HepG2 (cell line): ENCODE results near the gene SLX9. TPM values are rescaled to one million over a fixed set of nuclear protein-coding genes. Genes with fewer than 3 reads are reported as not detected.
A peak's percentile ranks its signal among the peaks of the same experiment; 100 is the strongest.

ENCODE experiments used
- ATAC-seq: fragments of 200-7000 bp; cut with Tn5 transposase; 3 replicates; pipeline ENCODE4 v1.9.1; 2020; ENCODE audit warnings: mild to moderate bottlenecking, moderate library complexity
- BruUV-seq: library from RNA; stranded (reverse); fragments of 400-500 nt; replicated peaks from 2 replicates; lab custom pipeline; 2021; lab: Mats Ljungman, UMichigan
- CTCF ChIA-PET: fragments of 300-600 bp; formaldehyde crosslinking; extraction: SDS; loops from one replicate; lab custom pipeline; 2021; ENCODE audit warnings: low total read pairs, inconsistent platforms, low intra/inter-chr PET ratio; lab: Yijun Ruan, JAX
- POLR2A ChIA-PET: fragments of 350-600 bp; sonication (Branson Sonifier 250); formaldehyde crosslinking; loops from one replicate; lab custom pipeline; 2020; ENCODE audit warnings: antibody characterized with exemption, inconsistent platforms; lab: Yijun Ruan, JAX
- DNase-seq: peaks from one replicate; pipeline ENCODE4 v3.0.0-alpha.2; 2015; ENCODE audit warnings: low spot score
- FAIRE-seq: peaks from 3 replicates; lab custom pipeline; 2011; peaks lifted over from hg19 to GRCh38; lab: Jason Lieb, UNC
- H2AFZ ChIP-seq: one replicate; pipeline ENCODE4 v1.6.1; 2011; ENCODE audit warnings: low read length, inconsistent platforms
- H3K27ac ChIP-seq: fragments of 300-600 bp; 3 replicates; pipeline ENCODE4 v1.8.0; 2011; ENCODE audit warnings: mixed run types, mild to moderate bottlenecking, mixed read lengths, low read length, inconsistent platforms; ENCODE audit not compliant: insufficient read depth; ENCODE audit errors: extremely low read length
- H3K27me3 ChIP-seq, 2 experiments: fragments of 200-600 bp in 1 of 2; 2 replicates in 1 of 2; 3 replicates in 1 of 2; pipeline versions ENCODE4 v1.6.0 to v1.8.0; 2011; ENCODE audit warnings: low read length in 2 of 2, mild to moderate bottlenecking in 2 of 2, moderate library complexity in 2 of 2, inconsistent platforms in 1 of 2; ENCODE audit not compliant: insufficient read depth in 2 of 2, control insufficient read depth in 1 of 2
- H3K36me3 ChIP-seq, 2 experiments: fragments of 200-600 bp in 1 of 2; replicated peaks in 1 of 2; 2 replicates in 1 of 2; 3 replicates in 1 of 2; pipeline versions ENCODE4 v1.5.1 to v1.8.0; 2011; ENCODE audit warnings: low read length in 2 of 2, inconsistent platforms in 1 of 2; ENCODE audit not compliant: insufficient read depth in 2 of 2, control insufficient read depth in 1 of 2
- H3K4me1 ChIP-seq: 2 replicates; pipeline ENCODE4 v1.5.1; 2012; ENCODE audit warnings: low read length, inconsistent platforms; ENCODE audit not compliant: insufficient read depth
- H3K4me2 ChIP-seq: 2 replicates; pipeline ENCODE4 v1.6.0; 2011; ENCODE audit warnings: low read depth, low read length, inconsistent platforms
- H3K4me3 ChIP-seq, 3 experiments: fragments of 200-600 bp in 1 of 3; sonication (generic), shearing (Covaris generic) in 1 of 3; replicated peaks in 1 of 3; 2 replicates each; pipeline ENCODE4 v1.5.1; 2011 to 2016; ENCODE audit warnings: low read length in 3 of 3, inconsistent platforms in 2 of 3, low read depth in 2 of 3, mild to moderate bottlenecking in 2 of 3, control low read depth in 1 of 3, mixed read lengths in 1 of 3; ENCODE audit not compliant: insufficient read depth in 1 of 3
- H3K79me2 ChIP-seq: one replicate; pipeline ENCODE4 v1.6.1; 2011; ENCODE audit warnings: low read length, inconsistent platforms; ENCODE audit not compliant: insufficient read depth
- H3K9ac ChIP-seq: 2 replicates; pipeline ENCODE4 v1.6.0; 2011; ENCODE audit warnings: mild to moderate bottlenecking, low read depth, low read length, inconsistent platforms; ENCODE audit not compliant: insufficient read depth
- H3K9me3 ChIP-seq: 2 replicates; pipeline ENCODE4 v1.5.1; 2012; ENCODE audit warnings: mild to moderate bottlenecking, low read length
- H4K20me1 ChIP-seq: 2 replicates; pipeline ENCODE4 v1.6.0; 2011; ENCODE audit warnings: inconsistent platforms, mild to moderate bottlenecking, low read length, moderate library complexity; ENCODE audit not compliant: insufficient read depth
- JUNB ChIP-seq: sonication (generic); formaldehyde crosslinking; IDR thresholded peaks from 2 replicates; pipeline ENCODE4 v1.8.0; 2022; ENCODE audit warnings: missing genetic modification reagents, mild to moderate bottlenecking, borderline replicate concordance
- MED13 ChIP-seq: sonication (generic); formaldehyde crosslinking; IDR thresholded peaks from 2 replicates; pipeline ENCODE4 v1.5.0; 2020; ENCODE audit warnings: missing genetic modification reagents
- MTA1 ChIP-seq: sonication (generic); formaldehyde crosslinking; IDR thresholded peaks from 2 replicates; pipeline ENCODE4 v1.4.0; 2020; ENCODE audit warnings: missing genetic modification reagents, mild to moderate bottlenecking, borderline replicate concordance
- RARA ChIP-seq: IDR thresholded peaks from 2 replicates; pipeline ENCODE4 v1.6.1; 2016; ENCODE audit warnings: missing genetic modification reagents, missing compliant biosample characterization
- SATB2 ChIP-seq: sonication (generic); formaldehyde crosslinking; IDR thresholded peaks from 2 replicates; pipeline ENCODE4 v1.5.0; 2020; ENCODE audit warnings: missing genetic modification reagents
- ZBTB33 ChIP-seq: sonication (generic); formaldehyde crosslinking; IDR thresholded peaks from 2 replicates; pipeline ENCODE4 v1.4.0; 2020; ENCODE audit warnings: missing genetic modification reagents
- WGBS: methylation state at CpG from one replicate; pipeline ENCODE4 v1.1.6; 2017; ENCODE audit warnings: low lambda C conversion rate; 5-methylcytosine and 5-hydroxymethylcytosine counted together
- in situ Hi-C: cut with HindIII; loops from 2 replicates; pipeline ENCODE4 v1.10.0; 2017; ENCODE audit warnings: low pct_unique_long_range_greater_than_20kb; ENCODE audit not compliant: extremely low pct_ligation_motif_present
- intact Hi-C: fragments of 100-400 bp; cut with micrococcal nuclease; formaldehyde crosslinking; loops from one replicate; pipeline ENCODE4 v1.10.0; 2022; ENCODE audit not compliant: unreplicated experiment
- polyA plus RNA-seq, 8 experiments: library from polyadenylated mRNA; depleted of rRNA in 3 of 8; stranded (reverse) in 7 of 8; unstranded in 1 of 8; fragments of >200 nt; fragmentation: Illumina TruSeq in 4 of 8; extraction: Trizol in 4 of 8; gene quantifications; 2 replicates each; pipeline versions ENCODE4 v1.2.1 to v1.2.3, GENCODE V29; 2011 to 2016; ENCODE audit warnings: low read depth in 4 of 8, missing spikeins in 1 of 8, mixed read lengths in 1 of 8; ENCODE audit not compliant: insufficient read depth in 1 of 8
- total RNA-seq, 5 experiments: library from RNA; depleted of rRNA; stranded (reverse); fragments of >200 nt; fragmentation: Illumina TruSeq; extraction: Trizol; gene quantifications; 2 replicates each; pipeline ENCODE4 v1.2.3, GENCODE V29; 2016; ENCODE audit warnings: low read depth in 1 of 5

Gene SLX9
- total and polyA plus RNA-seq, 2 of the 13 experiments (the other 11 are each of a cell fraction or from before 2014, with no cell fraction given) = 21.0 to 47.1 TPM

- POLR2A ChIA-PET = interaction anchor here (1.2 kb wide), 1 partner anchor 20 kb away, joined by 3 read pairs; no protein-coding TSS in a partner anchor
- TF ChIP-seq MED13 (no peak), MTA1 (CRISPR knock-in tag) (0 out of 2 replicates have a peak, but pooled peaks have one; percentile 12), RARA (CRISPR knock-in tag) (peak; percentile 39; the same call in 1 of the 2 replicates), ZBTB33 (CRISPR knock-in tag) (peak; percentile 82), SATB2 (CRISPR knock-in tag) (no peak), JUNB (CRISPR knock-in tag) (no peak)
- in situ Hi-C loops = no loop called here
- H3K9ac ChIP-seq = no peak overlapping the region
- no peaks in the 10 kb centered on the region for H3K9me3 ChIP-seq
- H3K36me3 ChIP-seq = no peaks in the 10 kb centered on the region
- WGBS = 83% methylated on average over 28 of the region's 28 CpGs
- H3K4me1 ChIP-seq = peaks cover 49% of the 10 kb centered on the region
- no peak overlapping the region for H3K4me3 ChIP-seq
- H3K4me2 ChIP-seq = no peak overlapping the region
- no peaks in the 10 kb centered on the region for H4K20me1 ChIP-seq
- H3K27me3 ChIP-seq = peaks cover 0 to 4% of the 10 kb centered on the region in 2 experiments; a peak in 1 of 5 replicates
- no peak overlapping the region for H2AFZ ChIP-seq
- intact Hi-C loops = no loop called here
- CTCF ChIA-PET = no interaction called here
- no peak overlapping the region for H3K27ac ChIP-seq
- no TSS peak for BruUV-seq
- H3K79me2 ChIP-seq = no peaks in the 10 kb centered on the region
- ATAC-seq (peak; percentile 14), DNase-seq (no peak), FAIRE-seq (no peak)
Observed at GRCh38 chr21:45020629-45021427, 81.0 kb downstream of the SLX9 start.
